ENCODE measurements around the gene ZDHHC22. TPM values are rescaled to one million over a fixed set of nuclear protein-coding genes. Genes with fewer than 3 reads are reported as not detected.

The ZDHHC22 gene
- total RNA-seq, 2 donors from 2014 or later: 0.38 to 1.7 TPM

DNA sequence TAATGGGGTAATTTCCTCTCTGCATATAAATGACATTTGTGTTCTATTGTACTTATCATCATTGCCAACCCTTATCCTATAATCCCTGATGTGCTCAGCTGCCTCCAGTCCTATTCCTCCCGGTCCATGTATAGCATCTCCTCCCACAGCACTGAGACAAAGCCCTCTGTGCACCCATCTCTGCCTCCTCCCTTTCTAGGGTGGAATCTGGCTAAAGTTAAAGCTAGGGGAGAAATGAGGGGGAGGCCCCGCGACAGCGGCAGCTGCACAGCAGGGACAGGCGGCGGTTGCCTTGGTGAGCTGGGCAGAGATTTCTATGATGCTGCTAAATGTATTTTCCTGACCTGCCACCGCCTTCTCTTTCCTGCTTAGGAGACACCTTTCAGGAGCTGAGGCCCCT lies 12.8 kb upstream of the ZDHHC22 start:
- 84% methylated on average over 7 of the region's 7 CpGs; no CpG with 5 or more reads in 1 of the 2 experiments for WGBS, 2 experiments (ENCODE audit: insufficient coverage in 1 of 2, insufficient read length in 1 of 2)
- H3K9me3 Mint-ChIP-seq: no peaks in the 10 kb centered on the region
- Histone ChIP-seq H3K4me1 (ENCODE audit: control insufficient read depth, insufficient read depth, low read length) (peaks cover 3% of the 10 kb centered on the region), H3K9me3 (ENCODE audit: control insufficient read depth, low read length) (no peaks in the 10 kb centered on the region), H3K36me3 (ENCODE audit: control insufficient read depth, insufficient read depth, low read length) (no peaks in the 10 kb centered on the region), H3K4me3 (ENCODE audit: low read length) (no peak overlapping the region), H3K27me3 (ENCODE audit: control insufficient read depth, insufficient read depth, low read length, poor library complexity, severe bottlenecking) (no peaks in the 10 kb centered on the region), H3K27ac (ENCODE audit: low read depth, low read length) (peak overlapping the region; percentile 40), H3K9ac (ENCODE audit: extremely low read depth, low read length, poor library complexity, severe bottlenecking) (no peak overlapping the region)
- no peaks in the 10 kb centered on the region for H3K36me3 Mint-ChIP-seq (ENCODE audit: low read depth)
- peaks cover 16% of the 10 kb centered on the region for H3K27me3 Mint-ChIP-seq (ENCODE audit: insufficient read depth)
- DNase-seq: no peak
- TF ChIP-seq, protein P1, sequence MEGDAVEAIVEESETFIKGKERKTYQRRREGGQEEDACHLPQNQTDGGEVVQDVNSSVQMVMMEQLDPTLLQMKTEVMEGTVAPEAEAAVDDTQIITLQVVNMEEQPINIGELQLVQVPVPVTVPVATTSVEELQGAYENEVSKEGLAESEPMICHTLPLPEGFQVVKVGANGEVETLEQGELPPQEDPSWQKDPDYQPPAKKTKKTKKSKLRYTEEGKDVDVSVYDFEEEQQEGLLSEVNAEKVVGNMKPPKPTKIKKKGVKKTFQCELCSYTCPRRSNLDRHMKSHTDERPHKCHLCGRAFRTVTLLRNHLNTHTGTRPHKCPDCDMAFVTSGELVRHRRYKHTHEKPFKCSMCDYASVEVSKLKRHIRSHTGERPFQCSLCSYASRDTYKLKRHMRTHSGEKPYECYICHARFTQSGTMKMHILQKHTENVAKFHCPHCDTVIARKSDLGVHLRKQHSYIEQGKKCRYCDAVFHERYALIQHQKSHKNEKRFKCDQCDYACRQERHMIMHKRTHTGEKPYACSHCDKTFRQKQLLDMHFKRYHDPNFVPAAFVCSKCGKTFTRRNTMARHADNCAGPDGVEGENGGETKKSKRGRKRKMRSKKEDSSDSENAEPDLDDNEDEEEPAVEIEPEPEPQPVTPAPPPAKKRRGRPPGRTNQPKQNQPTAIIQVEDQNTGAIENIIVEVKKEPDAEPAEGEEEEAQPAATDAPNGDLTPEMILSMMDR (conservative IDR thresholded peaks at IDR 0.05): no peak
- no peak overlapping the region for H3K4me3 Mint-ChIP-seq
- peaks cover 11% of the 10 kb centered on the region for H3K4me1 Mint-ChIP-seq
- no peak overlapping the region for H3K27ac Mint-ChIP-seq

DNA sequence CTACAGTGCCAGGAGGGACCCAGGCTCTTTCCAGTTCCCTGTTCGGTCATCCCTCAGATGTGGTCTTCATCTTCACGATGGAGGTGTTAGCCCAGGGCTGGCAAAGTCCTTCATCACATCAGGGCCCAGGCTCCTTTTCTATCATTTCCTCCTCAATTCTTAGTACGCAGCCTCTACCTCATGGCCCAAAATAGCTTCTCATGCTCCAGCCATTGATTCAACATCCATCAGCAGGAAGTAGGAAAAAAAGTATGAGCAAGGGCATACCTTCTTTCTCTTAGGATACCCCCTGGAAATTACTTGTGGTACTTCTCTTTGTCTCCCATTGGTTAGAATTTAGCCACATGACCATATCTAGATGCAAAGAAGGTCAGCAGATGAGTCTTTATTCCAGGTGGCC lies 12.2 kb upstream of the ZDHHC22 start:
- H3K4me3 Mint-ChIP-seq: no peak overlapping the region
- no peaks in the 10 kb centered on the region for H3K27me3 ChIP-seq (ENCODE audit: control insufficient read depth, insufficient read depth, low read length, poor library complexity, severe bottlenecking)
- H3K27me3 Mint-ChIP-seq (ENCODE audit: insufficient read depth): peaks cover 17% of the 10 kb centered on the region
- H3K27ac ChIP-seq (ENCODE audit: low read depth, low read length): no peak overlapping the region
- TF ChIP-seq, protein P1 (conservative IDR thresholded peaks at IDR 0.05): no peak
- no peaks in the 10 kb centered on the region for H3K9me3 ChIP-seq (ENCODE audit: control insufficient read depth, low read length)
- no peak overlapping the region for H3K4me3 ChIP-seq (ENCODE audit: low read length)
- 87% methylated on average over 3 of the region's 3 CpGs; no CpG with 5 or more reads in 1 of the 2 experiments for WGBS, 2 experiments (ENCODE audit: insufficient coverage in 1 of 2, insufficient read length in 1 of 2)
- H3K9me3 Mint-ChIP-seq: no peaks in the 10 kb centered on the region
- peaks cover 1% of the 10 kb centered on the region for H3K4me1 ChIP-seq (ENCODE audit: control insufficient read depth, insufficient read depth, low read length)
- no peak overlapping the region for H3K27ac Mint-ChIP-seq
- no peak overlapping the region for H3K9ac ChIP-seq (ENCODE audit: extremely low read depth, low read length, poor library complexity, severe bottlenecking)
- no peaks in the 10 kb centered on the region for H3K36me3 ChIP-seq (ENCODE audit: control insufficient read depth, insufficient read depth, low read length)
- no peaks in the 10 kb centered on the region for H3K36me3 Mint-ChIP-seq (ENCODE audit: low read depth)
- peaks cover 10% of the 10 kb centered on the region for H3K4me1 Mint-ChIP-seq
- no peak for DNase-seq

DNA sequence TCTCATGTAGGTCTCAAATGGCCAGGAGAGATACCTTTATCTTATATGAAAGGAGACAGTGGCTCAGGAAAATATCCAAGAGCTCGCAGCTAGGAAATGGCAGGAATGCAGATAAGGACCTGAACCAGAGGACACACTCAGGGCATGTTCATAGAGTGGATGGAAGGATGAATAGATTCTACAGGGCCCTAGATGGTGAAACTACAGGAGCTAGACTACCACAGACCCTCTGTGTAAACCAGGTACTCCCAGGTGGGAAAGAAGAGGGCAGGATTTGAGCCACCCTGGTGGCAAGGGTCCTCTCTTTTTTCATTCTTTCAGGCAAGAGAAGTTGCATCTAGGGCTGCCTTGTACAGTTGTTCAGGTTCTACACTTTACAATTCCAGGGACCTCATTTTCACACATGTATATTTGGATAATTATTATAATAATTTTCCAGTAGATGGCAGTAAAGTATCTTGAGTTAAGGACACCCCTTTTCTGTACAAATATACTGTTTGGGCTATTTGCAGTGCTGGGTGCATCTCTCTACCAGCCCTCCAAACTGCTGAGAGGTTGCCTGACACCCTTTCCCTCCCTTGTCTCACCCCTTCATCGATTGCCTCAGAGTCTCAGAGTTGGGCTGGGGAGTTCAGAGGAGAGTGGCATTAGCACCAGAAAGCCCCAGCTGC lies 10.5 kb upstream of the ZDHHC22 start:
- no peak overlapping the region for H3K27ac Mint-ChIP-seq
- Histone ChIP-seq H3K27ac (ENCODE audit: low read depth, low read length) (no peak overlapping the region), H3K4me1 (ENCODE audit: control insufficient read depth, insufficient read depth, low read length) (no peaks in the 10 kb centered on the region), H3K9ac (ENCODE audit: extremely low read depth, low read length, poor library complexity, severe bottlenecking) (no peak overlapping the region), H3K36me3 (ENCODE audit: control insufficient read depth, insufficient read depth, low read length) (no peaks in the 10 kb centered on the region), H3K4me3 (ENCODE audit: low read length) (no peak overlapping the region), H3K27me3 (ENCODE audit: control insufficient read depth, insufficient read depth, low read length, poor library complexity, severe bottlenecking) (peaks cover 2% of the 10 kb centered on the region), H3K9me3 (ENCODE audit: control insufficient read depth, low read length) (no peaks in the 10 kb centered on the region)
- WGBS, 2 experiments (ENCODE audit: insufficient coverage in 1 of 2, insufficient read length in 1 of 2): 59 to 70% methylated on average over 2 of the region's 2 CpGs
- no peaks in the 10 kb centered on the region for H3K4me1 Mint-ChIP-seq
- no peak overlapping the region for H3K4me3 Mint-ChIP-seq
- no peaks in the 10 kb centered on the region for H3K36me3 Mint-ChIP-seq (ENCODE audit: low read depth)
- TF ChIP-seq, protein P1 (conservative IDR thresholded peaks at IDR 0.05): no peak
- no peaks in the 10 kb centered on the region for H3K9me3 Mint-ChIP-seq
- no peak for DNase-seq
- H3K27me3 Mint-ChIP-seq (ENCODE audit: insufficient read depth): peaks cover 24% of the 10 kb centered on the region

All from endodermal cell (in vitro differentiated cells).